Common myeloid progenitor, CD34-positive (primary cell): Measurements from ENCODE around the gene PIGW.
A peak's percentile ranks its signal among the peaks of the same experiment; 100 is the strongest.

Source experiments
- CTCF ChIA-PET: fragments of 350-600 bp; sonication (Branson Sonifier 250); formaldehyde crosslinking; loops from one replicate; lab custom pipeline; 2021; ENCODE audit warnings: antibody characterized with exemption; lab: Charles Lee
- POLR2A ChIA-PET: fragments of 350-600 bp; sonication (Branson Sonifier 250); formaldehyde crosslinking; loops from one replicate; lab custom pipeline; 2021; ENCODE audit warnings: antibody characterized with exemption; lab: Charles Lee
- DNase-seq, 3 donors: peaks; one replicate each; pipeline versions ENCODE4 v3.0.0 to v3.0.0-alpha.2; 2013
- H3K27ac ChIP-seq, 2 experiments: 1 replicate in 1 of 2; 2 replicates in 1 of 2; pipeline ENCODE4 v1.7.0; 2013; ENCODE audit warnings: inconsistent platforms in 2 of 2, low read length in 2 of 2, mild to moderate bottlenecking in 2 of 2, low read depth in 1 of 2, moderate library complexity in 1 of 2; ENCODE audit not compliant: severe bottlenecking in 2 of 2, insufficient read depth in 1 of 2, poor library complexity in 1 of 2
- H3K27me3 ChIP-seq, 5 experiments: replicated peaks in 2 of 5; 1 replicate in 3 of 5; 2 replicates in 2 of 5; pipeline versions ENCODE4 v1.6.1 to v1.7.0; 2013; ENCODE audit warnings: low read length in 4 of 5, mild to moderate bottlenecking in 2 of 5, moderate library complexity in 2 of 5, inconsistent platforms in 1 of 5; ENCODE audit not compliant: insufficient read depth in 5 of 5, control insufficient read depth in 4 of 5
- H3K36me3 ChIP-seq, 4 experiments: 1 replicate in 2 of 4; 2 replicates in 2 of 4; pipeline versions ENCODE4 v1.6.1 to v1.7.0; 2013; ENCODE audit warnings: low read length in 3 of 4, control low read depth in 1 of 4, mild to moderate bottlenecking in 1 of 4; ENCODE audit not compliant: control insufficient read depth in 4 of 4, insufficient read depth in 4 of 4
- H3K4me1 ChIP-seq, 4 experiments: 1 replicate in 3 of 4; 2 replicates in 1 of 4; pipeline versions ENCODE4 v1.6.1 to v1.7.1; 2013; ENCODE audit warnings: low read length in 3 of 4, mild to moderate bottlenecking in 3 of 4, control low read depth in 1 of 4, inconsistent platforms in 1 of 4, moderate library complexity in 1 of 4; ENCODE audit not compliant: control insufficient read depth in 4 of 4, insufficient read depth in 4 of 4; ENCODE audit errors: control extremely low read depth in 1 of 4
- H3K4me3 ChIP-seq, 7 experiments: 1 replicate in 4 of 7; 2 replicates in 3 of 7; pipeline versions ENCODE4 v1.5.1 to v1.7.0; 2013; ENCODE audit warnings: mild to moderate bottlenecking in 7 of 7, low read length in 6 of 7, moderate library complexity in 6 of 7, inconsistent platforms in 2 of 7, low read depth in 2 of 7, control low read depth in 1 of 7; ENCODE audit not compliant: insufficient read depth in 4 of 7, control insufficient read depth in 1 of 7; ENCODE audit errors: extremely low read depth in 1 of 7
- H3K9me3 ChIP-seq, 5 experiments: 1 replicate in 4 of 5; 2 replicates in 1 of 5; pipeline versions ENCODE4 v1.6.1 to v1.7.1; 2013; ENCODE audit warnings: low read length in 4 of 5, mild to moderate bottlenecking in 2 of 5, inconsistent platforms in 1 of 5, low read depth in 1 of 5, moderate library complexity in 1 of 5; ENCODE audit not compliant: control insufficient read depth in 4 of 5, insufficient read depth in 2 of 5; ENCODE audit errors: control extremely low read depth in 1 of 5
- WGBS: methylation state at CpG from one replicate; pipeline ENCODE4 v1.1.5; 2013; ENCODE audit not compliant: insufficient coverage; 5-methylcytosine and 5-hydroxymethylcytosine counted together

Gene PIGW

GRCh38 chr17:36545077-36545464, 10.3 kb downstream of the PIGW start:
- Histone ChIP-seq H3K27me3 (no peaks in the 10 kb centered on the region), H3K36me3 (peaks cover 0 to 7% (median 0%) of the 10 kb centered on the region in 4 experiments), H3K27ac (peak overlapping the region; percentile 97 to 98), H3K4me1 (peaks cover 13 to 41% (median 31%) of the 10 kb centered on the region in 4 experiments), H3K9me3 (no peaks in the 10 kb centered on the region), H3K4me3 (peak overlapping the region; percentile 76 to 92 (median 81))
- POLR2A ChIA-PET, result interaction anchor here (0.8 to 3.8 kb wide), 4 partner anchors 10 to 667 kb away, joined by 4 to 30 read pairs (median 4); partner anchors contain the start of genes MRM1, MYO19 and PIGW
- DNase-seq, result no peak
- 0% methylated on average over 6 of the region's 38 CpGs for WGBS
- CTCF ChIA-PET, result interaction anchor here (0.9 to 1.9 kb wide), 6 partner anchors 9 to 48 kb away, joined by 3 to 6 read pairs (median 3); no protein-coding TSS in a partner anchor

- no peaks in the 10 kb centered on the region for H3K9me3 ChIP-seq
- H3K27ac ChIP-seq, result peak overlapping the region; percentile 87 to 94
- no peaks in the 10 kb centered on the region for H3K27me3 ChIP-seq
- WGBS, result under 1% methylated on average over 36 of the region's 60 CpGs
- CTCF ChIA-PET, result interaction anchor here (0.7 to 1.9 kb wide), 6 partner anchors 12 to 49 kb away, joined by 3 to 6 read pairs (median 3); no protein-coding TSS in a partner anchor
- peaks cover 0 to 7% (median 0%) of the 10 kb centered on the region in 4 experiments for H3K36me3 ChIP-seq
- H3K4me3 ChIP-seq, result peak overlapping the region; percentile 64 to 93 (median 78)
- POLR2A ChIA-PET, result interaction anchor here (0.8 to 3.8 kb wide), 4 partner anchors 11 to 56 kb away, joined by 3 to 30 read pairs (median 4); partner anchors contain the start of genes DHRS11, MRM1, MYO19 and PIGW
- DNase-seq, result peak; percentile 99
- peaks cover 16 to 47% (median 34%) of the 10 kb centered on the region in 4 experiments for H3K4me1 ChIP-seq
These were observed 11.0 kb downstream of the PIGW start for GRCh38 chr17:36545465-36546417.

GRCh38 chr17:36546418-36547093, 11.8 kb downstream of the PIGW start:
- ChIA-PET POLR2A (interaction anchor here (0.8 to 3.8 kb wide), 3 partner anchors 12 to 46 kb away, joined by 3 to 30 read pairs (median 4); partner anchors contain the start of genes DHRS11, MYO19 and PIGW), CTCF (interaction anchor here (0.7 to 1.9 kb wide), 5 partner anchors 10 to 48 kb away, joined by 3 to 6 read pairs (median 4); no protein-coding TSS in a partner anchor)
- peaks cover 0 to 7% (median 0%) of the 10 kb centered on the region in 4 experiments for H3K36me3 ChIP-seq
- no peaks in the 10 kb centered on the region for H3K27me3 ChIP-seq
- peak overlapping the region in 6 of 7 experiments; percentile 75 to 93 (median 85) for H3K4me3 ChIP-seq
- WGBS, result 4% methylated on average over 4 of the region's 7 CpGs
- DNase-seq, result peak in 2 of 3 donors; percentile 25 to 50
- H3K9me3 ChIP-seq, result no peaks in the 10 kb centered on the region
- peaks cover 18 to 52% (median 37%) of the 10 kb centered on the region in 4 experiments for H3K4me1 ChIP-seq
- peak overlapping the region; percentile 87 to 94 for H3K27ac ChIP-seq

GRCh38 chr17:36547776-36548175, 13.0 kb downstream of the PIGW start:
- Histone ChIP-seq H3K9me3 (no peaks in the 10 kb centered on the region), H3K4me1 (peaks cover 18 to 52% (median 37%) of the 10 kb centered on the region in 4 experiments), H3K27ac (peak overlapping the region in 1 of 2 experiments; percentile 94), H3K4me3 (peak overlapping the region in 1 of 7 experiments; percentile 78), H3K36me3 (peaks cover 0 to 7% (median 0%) of the 10 kb centered on the region in 4 experiments), H3K27me3 (no peaks in the 10 kb centered on the region)
- ChIA-PET POLR2A (no interaction called here), CTCF (interaction anchor here (1.6 kb wide), 1 partner anchor 11 kb away, joined by 4 read pairs; no protein-coding TSS in a partner anchor)
- no peak for DNase-seq

GRCh38 chr17:36550491-36551417, 16.0 kb downstream of the PIGW start:
- H3K4me1 ChIP-seq, result peaks cover 16 to 38% (median 31%) of the 10 kb centered on the region in 4 experiments
- WGBS, result 74% methylated on average over 8 of the region's 8 CpGs
- POLR2A ChIA-PET, result no interaction called here

GRCh38 chr17:36553459-36553858, 18.7 kb downstream of the PIGW start:
- 100% methylated on average over 2 of the region's 3 CpGs for WGBS
- CTCF ChIA-PET, result no interaction called here

More at GRCh38 chr17:36550491-36551417, 16.0 kb downstream of the PIGW start:
- CTCF ChIA-PET, result interaction anchor here (1.0 to 1.6 kb wide), 2 partner anchors 26 to 45 kb away, joined by 3 to 4 read pairs; no protein-coding TSS in a partner anchor
- DNase-seq, result peak; percentile 26 to 73 (median 63)
- peaks cover 0 to 17% (median 6%) of the 10 kb centered on the region in 4 experiments for H3K36me3 ChIP-seq
- peak overlapping the region in 2 of 7 experiments; percentile 29 to 42 for H3K4me3 ChIP-seq
- no peaks in the 10 kb centered on the region for H3K9me3 ChIP-seq
- H3K27me3 ChIP-seq, result no peaks in the 10 kb centered on the region
- peak overlapping the region in 1 of 2 experiments; percentile 49 for H3K27ac ChIP-seq

More at GRCh38 chr17:36553459-36553858, 18.7 kb downstream of the PIGW start:
- POLR2A ChIA-PET, result no interaction called here
- H3K9me3 ChIP-seq, result no peaks in the 10 kb centered on the region
- no peak for DNase-seq
- no peak overlapping the region for H3K4me3 ChIP-seq
- peaks cover 5 to 16% (median 10%) of the 10 kb centered on the region in 4 experiments for H3K4me1 ChIP-seq
- H3K27ac ChIP-seq, result no peak overlapping the region
- peaks cover 4 to 32% (median 23%) of the 10 kb centered on the region in 4 experiments for H3K36me3 ChIP-seq
- no peaks in the 10 kb centered on the region for H3K27me3 ChIP-seq
